RWPE1 (cell line): ENCODE results near the gene IGFBP5.

Source experiments
- CTCF ChIA-PET: fragments of 350-600 bp; sonication (Branson Sonifier 250); formaldehyde crosslinking; extraction: SDS; loops from one replicate; lab custom pipeline; 2021; lab: Yijun Ruan, JAX
- POLR2A ChIA-PET: fragments of 400-600 bp; formaldehyde crosslinking; extraction: SDS; loops from one replicate; lab custom pipeline; 2020; ENCODE audit warnings: antibody characterized with exemption; ENCODE audit not compliant: low non-redundant PET; lab: Yijun Ruan, JAX
- DNase-seq: peaks from one replicate; pipeline ENCODE4 v3.0.0; 2012; ENCODE audit warnings: low spot score
- H3K27ac ChIP-seq: fragments of 450-650 bp; 2 replicates; pipeline ENCODE4 v1.5.1; 2017
- TF ChIP-seq, protein P1 (sequence below): fragments of 450-650 bp; conservative IDR thresholded peaks from 2 replicates; pipeline ENCODE4 v1.5.1; 2017; ENCODE audit warnings: low read depth, mild to moderate bottlenecking

IGFBP5 gene

DNA sequence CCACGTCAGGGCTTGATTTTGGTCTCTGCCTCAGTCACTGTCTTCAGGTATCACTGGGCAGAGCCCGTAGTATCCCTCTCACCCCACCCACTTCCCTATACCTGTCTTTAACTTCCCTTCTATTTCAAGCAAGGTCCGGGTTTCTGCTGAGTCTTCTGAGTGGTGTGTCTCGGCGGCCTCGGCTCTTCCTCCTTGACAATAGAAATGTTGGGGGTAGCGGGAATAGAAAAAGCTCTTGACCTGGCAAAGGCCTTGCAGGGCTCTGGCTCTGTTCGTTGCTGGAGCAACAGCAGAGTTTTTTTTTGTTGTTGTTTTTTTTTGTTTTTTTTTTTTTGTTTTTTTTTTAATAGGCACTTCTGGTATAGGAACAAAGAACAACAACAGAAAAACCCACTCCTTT is 16.0 kb upstream of the IGFBP5 start:
- peak overlapping the region; percentile 14; the same call in 1 of the 2 replicates for H3K27ac ChIP-seq
- ChIA-PET POLR2A (no interaction called here), CTCF (no interaction called here)
- TF ChIP-seq, protein P1, sequence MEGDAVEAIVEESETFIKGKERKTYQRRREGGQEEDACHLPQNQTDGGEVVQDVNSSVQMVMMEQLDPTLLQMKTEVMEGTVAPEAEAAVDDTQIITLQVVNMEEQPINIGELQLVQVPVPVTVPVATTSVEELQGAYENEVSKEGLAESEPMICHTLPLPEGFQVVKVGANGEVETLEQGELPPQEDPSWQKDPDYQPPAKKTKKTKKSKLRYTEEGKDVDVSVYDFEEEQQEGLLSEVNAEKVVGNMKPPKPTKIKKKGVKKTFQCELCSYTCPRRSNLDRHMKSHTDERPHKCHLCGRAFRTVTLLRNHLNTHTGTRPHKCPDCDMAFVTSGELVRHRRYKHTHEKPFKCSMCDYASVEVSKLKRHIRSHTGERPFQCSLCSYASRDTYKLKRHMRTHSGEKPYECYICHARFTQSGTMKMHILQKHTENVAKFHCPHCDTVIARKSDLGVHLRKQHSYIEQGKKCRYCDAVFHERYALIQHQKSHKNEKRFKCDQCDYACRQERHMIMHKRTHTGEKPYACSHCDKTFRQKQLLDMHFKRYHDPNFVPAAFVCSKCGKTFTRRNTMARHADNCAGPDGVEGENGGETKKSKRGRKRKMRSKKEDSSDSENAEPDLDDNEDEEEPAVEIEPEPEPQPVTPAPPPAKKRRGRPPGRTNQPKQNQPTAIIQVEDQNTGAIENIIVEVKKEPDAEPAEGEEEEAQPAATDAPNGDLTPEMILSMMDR, result no peak
- no peak for DNase-seq

DNA sequence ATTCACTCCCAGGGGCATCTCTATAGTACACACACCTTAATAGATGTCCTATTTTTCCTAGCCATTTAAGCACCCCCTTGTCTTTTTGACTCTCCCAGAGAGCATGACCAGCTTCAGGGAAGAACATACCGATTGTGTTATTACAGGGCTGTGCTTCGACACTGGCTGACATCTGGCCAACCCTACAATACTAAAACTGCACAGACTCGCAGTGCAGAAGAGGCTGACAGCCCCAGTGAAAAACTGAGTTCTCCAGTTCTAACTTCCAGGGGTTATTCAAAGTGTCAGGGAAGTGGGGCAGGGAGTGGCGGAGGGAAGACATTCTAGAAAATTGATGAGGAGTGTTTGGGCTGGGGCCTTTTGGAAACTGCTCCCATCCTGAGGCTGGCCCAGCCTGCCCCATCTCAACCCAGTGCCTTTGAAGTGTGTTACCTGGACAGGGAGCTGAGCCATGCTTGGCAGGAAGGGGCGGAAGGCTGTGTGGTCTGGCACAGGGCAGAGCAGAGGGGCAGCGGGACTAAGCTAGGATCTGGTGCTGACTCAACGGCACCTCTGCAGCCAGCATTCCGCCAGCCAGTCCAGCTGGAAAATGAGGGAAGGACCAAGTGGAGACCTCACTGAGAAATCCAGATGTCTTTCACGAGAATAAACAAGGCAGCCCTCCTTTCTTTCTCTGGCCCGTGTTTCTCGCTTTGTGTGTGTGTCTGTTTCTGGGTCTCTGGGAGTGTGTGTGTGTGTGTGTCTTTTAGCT is 15.4 kb upstream of the IGFBP5 start:
- DNase-seq, result no peak
- CTCF ChIA-PET, result no interaction called here
- POLR2A ChIA-PET, result no interaction called here
- TF ChIP-seq, protein P1, result no peak
- peak overlapping the region; percentile 14; the same call in 1 of the 2 replicates for H3K27ac ChIP-seq

DNA sequence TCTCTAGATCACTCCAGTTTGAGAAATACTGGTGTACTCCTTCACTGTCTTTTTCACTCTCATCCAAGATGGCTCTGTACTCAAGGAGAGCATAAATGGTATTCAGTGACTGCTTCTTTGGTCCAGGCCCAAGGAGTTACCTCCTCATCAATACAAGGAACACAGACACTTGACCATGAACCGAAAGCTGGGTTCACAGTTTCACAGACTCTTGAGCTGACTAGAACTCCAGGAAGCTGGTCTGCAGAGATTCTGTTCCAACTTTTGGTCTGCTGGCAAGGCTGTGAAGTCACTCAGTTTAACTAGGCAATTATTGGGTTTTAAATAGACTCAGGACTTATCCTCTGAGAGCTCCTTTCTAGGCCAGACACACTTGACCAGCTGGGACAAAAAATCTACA is 7.4 kb upstream of the IGFBP5 start:
- no peak for DNase-seq
- H3K27ac ChIP-seq, result no peak overlapping the region
- TF ChIP-seq, protein P1, result no peak
- ChIA-PET CTCF (interaction anchor here (0.8 to 1.4 kb wide), 4 partner anchors 226 to 1010 kb away, joined by 3 to 4 read pairs (median 3); no protein-coding TSS in a partner anchor), POLR2A (no interaction called here)

DNA sequence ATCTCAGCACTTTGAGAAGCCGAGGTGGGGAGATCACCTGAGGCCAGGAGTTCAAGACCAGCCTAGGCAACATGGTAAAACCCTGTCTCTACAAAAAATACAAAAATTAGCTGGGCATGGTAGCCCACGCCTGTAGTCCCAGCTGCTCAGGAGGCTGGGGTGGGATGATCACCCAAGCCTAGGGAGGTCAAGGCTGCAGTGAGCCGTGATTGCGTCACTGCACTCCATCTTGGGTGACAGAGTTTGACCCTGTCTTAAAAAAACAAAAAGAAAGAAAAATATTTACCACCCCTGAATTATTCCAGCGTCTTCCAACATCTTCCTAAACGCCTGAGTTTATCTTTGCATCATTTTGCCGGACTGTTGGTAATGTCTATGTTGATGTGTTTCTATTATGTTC is 6.2 kb upstream of the IGFBP5 start:
- no peak for DNase-seq
- CTCF ChIA-PET, result no interaction called here
- TF ChIP-seq, protein P1, result no peak
- POLR2A ChIA-PET, result no interaction called here
- H3K27ac ChIP-seq, result no peak overlapping the region

DNA sequence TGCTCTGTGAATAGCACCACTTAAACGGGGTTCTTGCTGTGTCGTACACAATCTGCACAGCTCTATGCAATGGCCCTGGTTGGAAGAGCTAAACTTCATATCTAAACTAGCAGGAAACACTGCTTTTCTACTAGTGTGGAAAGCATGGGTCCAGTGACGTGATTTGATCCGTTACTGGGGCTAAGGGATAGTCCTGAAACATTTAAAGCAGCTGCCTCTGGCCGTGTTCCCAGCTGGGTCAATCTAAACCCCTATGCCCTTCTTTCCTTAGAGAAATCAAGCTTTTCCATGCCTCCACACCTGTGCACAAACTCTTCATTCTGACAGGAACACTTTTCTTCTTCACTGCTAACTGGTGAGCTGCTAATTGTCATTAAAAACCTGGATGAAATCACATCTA is 5.4 kb upstream of the IGFBP5 start:
- H3K27ac ChIP-seq, result no peak overlapping the region
- TF ChIP-seq, protein P1, result no peak
- CTCF ChIA-PET, result interaction anchor here (1.5 kb wide), 1 partner anchor 465 kb away, joined by 4 read pairs; no protein-coding TSS in a partner anchor
- no peak for DNase-seq
- POLR2A ChIA-PET, result no interaction called here

DNA sequence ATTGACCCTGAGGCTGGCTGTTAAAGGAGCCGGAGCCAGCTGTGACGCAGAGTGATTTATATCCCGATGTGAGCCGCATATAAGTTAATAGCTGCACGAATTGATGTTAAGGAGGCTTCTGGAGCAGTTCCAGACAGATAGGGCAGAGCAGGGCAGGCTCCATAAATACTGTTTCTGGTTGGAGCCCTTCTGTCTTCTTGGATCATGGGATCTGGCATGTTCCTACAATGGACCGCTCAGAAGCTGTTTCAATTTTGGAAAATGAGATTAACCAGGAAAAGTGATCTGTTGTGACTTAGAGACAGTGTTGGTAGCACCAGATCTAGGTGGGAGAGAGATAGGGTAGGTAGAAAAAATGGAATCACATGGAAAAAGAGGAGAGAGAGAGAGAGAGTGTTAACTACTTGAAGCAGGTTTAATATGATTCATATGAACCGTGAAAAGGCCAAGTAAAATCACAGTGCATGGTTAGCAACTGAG is 4.8 kb upstream of the IGFBP5 start:
- TF ChIP-seq, protein P1, result no peak
- POLR2A ChIA-PET, result no interaction called here
- no peak overlapping the region for H3K27ac ChIP-seq
- CTCF ChIA-PET, result interaction anchor here (0.7 to 1.5 kb wide), 4 partner anchors 18 to 1013 kb away, joined by 3 to 4 read pairs (median 3); no protein-coding TSS in a partner anchor
- DNase-seq, result no peak
